Measurements from ENCODE around the gene HID1.
"Not testable (repeated sequence)": the region's sequence is repeated elsewhere in the genome, so short reads cannot be mapped to it uniquely, and the experiment has no call there.

The HID1 gene

DNA sequence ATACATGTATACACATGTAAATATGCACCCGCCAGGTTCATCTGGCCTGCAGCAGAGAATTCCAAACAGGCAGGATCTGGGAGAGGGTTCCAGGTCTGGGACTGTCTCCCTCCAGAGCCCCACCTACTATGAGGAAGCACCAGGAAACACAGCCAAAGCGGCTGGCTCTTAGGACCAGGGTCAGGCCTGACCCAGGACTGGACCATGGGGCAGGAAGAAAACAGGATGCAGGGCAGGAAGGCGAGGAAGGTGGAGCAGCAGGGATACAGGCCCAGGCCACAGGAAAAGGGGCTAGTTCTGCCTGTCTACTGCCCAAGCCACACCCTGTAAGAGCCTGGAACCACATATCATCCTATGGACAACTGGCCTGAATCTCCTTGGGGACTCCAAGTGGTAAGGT is 2.2 kb downstream of the HID1 start:
- DNase-seq = no peak

DNA sequence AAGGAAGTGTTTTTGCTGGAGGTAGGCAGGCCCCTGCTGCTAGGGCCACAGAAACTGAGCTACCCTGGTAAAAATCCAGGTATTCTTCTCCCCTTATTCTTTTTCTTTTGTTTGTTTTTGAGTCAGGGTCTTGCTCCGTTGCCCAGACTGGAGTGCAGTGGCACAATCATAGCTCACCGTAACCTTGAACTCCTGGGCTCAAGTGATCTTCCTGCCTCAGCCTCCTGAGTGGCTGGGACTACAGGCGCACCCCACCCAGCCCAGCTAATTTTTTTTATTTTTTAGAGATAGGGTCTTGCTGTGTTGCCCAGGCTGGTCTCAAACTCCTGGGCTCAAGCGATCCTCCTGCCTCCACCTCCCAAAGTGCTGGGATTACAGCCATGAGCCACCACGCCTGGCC is 3.1 kb downstream of the HID1 start:
- not testable (repeated sequence) for DNase-seq

DNA sequence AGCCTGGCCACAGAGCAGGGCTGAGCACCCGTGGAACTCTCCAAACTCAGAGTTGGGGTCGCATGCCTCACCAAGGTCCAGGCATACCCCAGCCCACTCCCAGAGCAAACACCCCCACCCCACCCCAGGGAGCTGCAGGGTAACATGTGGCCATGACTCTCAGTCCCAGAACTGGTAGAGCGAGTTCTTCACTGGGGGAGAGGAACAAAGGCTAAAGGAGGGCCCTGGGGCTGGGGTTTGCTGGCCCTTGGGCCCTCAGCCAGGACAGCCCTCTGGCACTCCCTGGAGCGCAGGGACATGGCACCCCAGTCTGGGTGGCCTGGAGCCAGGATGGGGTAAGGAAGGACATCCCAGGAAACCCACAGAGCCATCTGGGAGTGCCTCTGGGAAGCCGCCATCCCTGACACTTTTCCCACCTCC is 4.2 kb downstream of the HID1 start:
- DNase-seq = no peak

DNA sequence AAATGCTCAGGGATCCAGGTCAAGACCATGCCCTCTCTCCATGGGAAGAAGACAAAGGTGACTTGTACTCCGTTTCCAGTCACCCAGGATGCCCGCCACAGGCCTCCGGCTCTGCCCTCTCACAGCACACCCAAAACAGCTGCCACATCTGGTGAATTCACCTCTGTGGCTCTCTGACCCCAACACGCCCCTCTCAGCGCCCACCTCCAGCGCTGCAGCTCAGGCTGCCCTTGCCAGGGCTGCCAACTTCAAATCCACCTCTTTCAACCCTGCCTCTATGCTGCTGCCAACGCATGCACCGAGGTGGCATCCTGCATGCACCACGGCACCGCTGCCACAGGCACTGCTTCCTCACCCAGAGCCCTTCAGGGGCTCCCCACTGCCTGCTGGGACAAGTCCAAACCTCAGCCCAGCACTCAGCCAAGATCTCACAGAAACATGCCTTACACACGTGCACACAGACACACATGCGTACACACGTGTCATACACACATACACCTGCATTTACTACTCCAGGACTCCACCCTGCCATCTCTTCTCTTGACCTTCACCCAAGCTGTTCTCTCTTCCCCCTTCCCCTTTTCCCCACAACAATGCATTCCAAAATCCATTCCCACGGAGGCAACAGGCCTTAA is 7.5 kb downstream of the HID1 start:
- DNase-seq = no peak

DNA sequence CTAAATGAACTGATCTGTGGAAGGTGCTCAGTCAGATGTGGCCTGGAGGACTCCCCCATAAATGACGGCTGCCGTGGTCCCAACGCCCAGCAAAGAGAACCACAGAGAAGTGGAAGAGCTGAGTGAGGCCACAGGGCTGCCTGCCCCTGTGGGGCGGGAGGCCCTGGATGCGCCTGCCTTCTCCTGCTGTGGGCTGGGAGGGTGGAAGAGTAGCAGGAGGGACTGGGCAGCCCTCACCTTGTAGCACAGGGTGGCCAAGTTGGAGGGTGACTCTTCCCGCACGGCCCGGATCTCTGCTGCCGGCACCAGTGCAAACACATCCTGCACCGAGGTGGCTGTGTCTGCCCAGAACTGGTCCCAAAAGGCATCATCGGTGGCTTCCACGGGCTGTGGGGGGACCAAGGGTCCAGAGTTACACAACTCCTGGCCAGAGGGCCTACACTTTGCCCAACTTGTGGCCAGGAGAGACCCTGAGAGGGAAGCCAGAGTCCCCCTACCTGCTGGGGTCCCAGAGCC is 8.3 kb downstream of the HID1 start:
- no peak for DNase-seq

DNA sequence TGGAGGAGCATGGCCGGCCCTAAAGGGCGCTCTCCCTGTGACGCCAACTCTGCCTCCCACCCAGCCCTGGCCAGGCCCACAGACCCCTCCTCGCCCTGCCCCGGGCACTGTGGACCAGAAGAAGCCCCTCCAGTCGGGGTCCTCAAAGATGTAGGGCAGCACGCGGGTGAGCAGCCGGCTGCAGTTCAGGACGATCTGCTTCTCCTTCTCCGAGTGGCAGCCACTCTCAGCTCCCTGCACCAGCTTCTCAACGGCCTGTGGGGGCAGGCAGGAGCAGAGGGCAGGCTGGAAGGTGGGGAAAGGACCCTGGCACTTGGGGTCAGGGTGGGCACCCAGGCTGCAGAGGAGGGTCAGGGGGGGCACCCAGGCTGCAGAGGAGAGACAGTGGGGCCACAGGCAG is 8.9 kb downstream of the HID1 start:
- DNase-seq = no peak

DNA sequence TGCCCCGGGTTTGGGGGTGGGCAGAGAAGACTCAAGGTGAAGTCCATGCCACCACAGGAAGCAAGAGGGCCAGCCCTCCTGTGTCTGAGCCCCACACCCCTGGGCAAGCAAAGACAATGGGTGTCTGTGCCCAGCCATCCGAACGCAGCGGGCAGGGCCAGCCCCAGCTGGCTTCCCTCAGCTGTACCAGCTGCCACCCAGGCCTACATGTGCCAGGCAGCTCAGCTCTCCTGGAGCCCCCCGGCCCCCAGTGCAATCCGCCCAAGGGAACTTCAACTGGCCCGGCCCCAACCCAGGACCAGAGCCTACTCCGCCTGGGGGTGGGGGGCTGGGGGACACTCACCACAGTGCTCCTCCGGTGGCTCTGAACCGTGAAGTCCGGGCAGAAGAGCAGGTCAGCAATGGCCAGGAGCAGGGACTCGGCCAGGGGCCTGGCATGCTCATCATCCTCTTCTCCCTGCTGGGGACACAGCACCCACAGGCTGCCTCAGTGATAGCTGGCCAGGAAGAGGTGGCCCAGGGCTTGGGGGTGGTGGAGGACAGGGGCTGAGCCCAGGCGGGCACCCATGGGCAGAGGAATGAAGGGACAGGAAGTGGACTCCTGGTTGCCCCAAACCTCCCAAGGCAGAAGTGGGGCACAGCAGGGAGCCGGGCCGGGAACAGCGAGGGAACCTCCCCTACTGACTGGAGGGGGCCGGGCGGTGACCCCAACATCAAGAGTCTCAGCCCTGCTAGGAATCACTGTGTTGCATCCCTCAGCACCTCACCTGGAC is 9.8 kb downstream of the HID1 start:
- no peak for DNase-seq

DNA sequence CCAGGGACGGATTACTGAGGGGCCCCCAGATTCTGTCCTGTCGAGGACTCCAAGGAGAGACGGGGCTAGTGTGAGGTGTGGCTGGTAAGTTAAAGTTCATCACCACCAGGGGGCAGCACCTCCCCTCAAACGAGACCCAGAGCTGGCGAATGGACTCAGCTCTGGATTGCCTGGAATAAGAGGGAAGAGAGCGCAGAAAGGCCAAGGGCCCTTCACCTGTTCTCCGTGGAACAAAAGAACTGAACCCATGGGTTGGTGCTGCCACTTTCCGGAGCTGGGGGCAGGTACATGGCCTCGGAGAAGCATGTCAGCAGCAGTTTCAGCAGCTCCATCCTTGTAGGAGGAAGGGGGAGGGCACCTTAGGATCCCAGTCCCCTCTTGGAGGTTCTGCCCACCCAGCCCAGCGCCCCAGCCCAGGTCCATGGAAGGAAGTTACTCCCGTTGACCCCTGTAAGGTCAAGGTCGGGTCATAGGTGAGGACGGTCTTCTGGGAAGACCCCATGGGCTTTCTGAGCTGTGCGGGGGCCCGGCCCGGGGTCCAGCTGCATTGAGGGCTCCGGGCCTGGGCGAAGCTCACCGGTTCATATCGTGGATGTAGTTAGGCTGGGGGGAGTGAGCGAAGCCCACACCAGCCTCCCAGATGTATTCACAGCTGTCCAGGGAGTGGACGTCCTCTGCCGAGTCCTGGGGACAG is 10.8 kb downstream of the HID1 start:
- DNase-seq = peak; percentile 82

DNA sequence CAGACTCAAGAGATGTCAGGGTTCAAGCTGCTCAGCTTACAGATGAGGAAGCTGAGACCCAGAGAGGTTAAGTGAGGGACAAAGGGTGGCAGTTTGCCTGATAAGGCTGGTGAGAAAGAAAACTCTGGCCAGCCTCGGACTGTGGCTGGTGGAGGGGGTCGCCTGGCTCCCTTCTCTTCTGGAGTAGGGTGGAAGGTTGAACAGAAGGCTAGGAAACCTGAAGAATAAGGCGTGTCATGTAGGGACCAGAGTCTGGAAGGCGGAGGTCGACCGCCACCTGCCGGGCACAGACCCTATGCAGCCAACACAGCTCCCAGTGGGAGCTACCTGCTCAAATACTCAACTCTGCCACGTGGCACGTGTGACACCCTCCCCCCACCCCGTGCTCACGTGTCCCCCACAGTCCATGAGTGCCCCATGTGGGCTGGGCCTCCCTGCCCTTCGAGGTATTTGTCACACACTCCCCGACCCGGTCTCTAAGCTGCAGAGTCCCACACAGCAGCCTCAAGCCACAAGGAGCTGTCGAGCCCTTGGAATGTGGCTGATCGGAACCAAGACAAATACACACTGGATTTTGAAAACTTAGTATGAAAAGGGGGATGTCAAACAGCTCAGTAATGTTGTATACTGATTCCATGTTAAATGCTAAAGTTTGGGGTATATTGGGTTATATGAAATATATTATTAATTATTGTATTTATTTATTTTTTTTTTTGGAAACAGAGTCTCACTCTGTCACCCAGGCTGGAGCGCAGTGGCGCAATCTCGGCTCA is 11.8 kb downstream of the HID1 start:
- peak; percentile 15 to 31 for DNase-seq

DNA sequence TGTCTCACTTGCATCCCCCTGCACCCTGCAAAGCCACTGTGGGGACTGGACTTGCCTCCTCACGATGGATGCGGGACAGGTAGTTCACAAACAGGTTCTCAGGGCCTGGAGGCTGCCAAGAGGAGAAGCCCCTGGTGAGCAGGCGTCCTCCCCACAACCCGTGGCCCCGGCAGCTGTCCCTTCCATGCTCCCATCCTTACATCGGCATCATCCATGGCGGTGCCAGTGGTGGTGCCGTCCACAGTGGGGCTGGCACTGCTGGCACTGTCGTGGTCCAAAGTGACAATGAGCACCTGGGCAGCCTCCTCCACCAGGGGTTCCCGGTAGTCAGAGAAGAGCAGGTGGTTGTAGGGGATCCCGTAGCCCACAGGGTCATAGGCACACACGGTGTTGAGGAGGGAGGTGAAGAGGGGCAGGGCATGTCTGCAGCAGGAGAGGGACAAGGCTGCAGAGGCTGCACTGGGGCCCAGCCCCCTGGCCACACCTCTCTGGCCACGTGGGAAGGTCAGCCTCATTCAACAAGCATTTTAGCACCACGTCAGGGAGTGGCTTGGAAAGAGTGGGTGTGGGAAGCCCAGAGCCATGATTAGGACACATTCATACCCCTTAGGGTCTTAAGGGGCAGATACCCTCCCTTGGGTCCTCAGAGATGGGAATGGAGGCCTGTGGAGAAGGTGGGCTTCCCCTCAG is 12.6 kb downstream of the HID1 start:
- peak in 1 of 2 donors; percentile 17 for DNase-seq

DNA sequence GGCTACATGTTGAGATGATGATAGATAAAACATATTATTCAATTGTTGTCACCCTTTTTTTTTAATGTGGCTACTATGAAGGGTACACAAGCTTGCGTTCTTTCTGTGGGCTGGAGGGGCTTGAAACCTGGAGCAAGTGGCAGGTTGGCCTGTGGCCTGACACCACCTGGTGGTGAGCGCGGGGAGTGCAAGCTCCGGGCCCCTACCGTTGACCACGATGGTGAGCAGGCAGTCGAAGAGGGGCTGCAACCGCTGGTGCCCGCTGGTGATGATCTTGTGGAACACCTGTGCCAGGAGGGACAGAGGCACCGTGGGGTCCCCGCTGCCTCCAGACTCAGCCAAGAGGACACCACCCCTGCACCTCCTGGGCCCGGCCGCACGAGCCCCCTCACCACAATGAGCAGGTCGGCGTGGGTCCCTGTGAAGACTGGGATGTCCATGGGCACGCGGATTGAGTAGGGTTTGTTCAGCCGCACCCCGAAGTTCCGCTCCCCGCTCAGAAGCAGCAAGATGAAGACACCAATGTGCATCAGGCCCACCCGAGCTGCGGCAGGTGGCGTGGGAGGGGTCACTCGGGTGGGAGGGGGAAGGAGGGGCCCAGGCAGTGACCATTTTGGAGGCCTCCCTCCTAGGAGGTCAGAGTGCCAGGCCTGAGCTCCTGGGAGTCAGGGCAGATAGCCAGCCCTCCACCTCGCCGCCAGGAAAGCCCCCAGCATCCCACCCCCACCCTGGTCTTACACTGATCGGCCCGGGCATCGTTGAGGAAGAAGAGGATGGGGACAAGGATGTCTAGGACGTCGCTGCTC is 14.4 kb downstream of the HID1 start:
- DNase-seq = peak; percentile 64 to 66

DNA sequence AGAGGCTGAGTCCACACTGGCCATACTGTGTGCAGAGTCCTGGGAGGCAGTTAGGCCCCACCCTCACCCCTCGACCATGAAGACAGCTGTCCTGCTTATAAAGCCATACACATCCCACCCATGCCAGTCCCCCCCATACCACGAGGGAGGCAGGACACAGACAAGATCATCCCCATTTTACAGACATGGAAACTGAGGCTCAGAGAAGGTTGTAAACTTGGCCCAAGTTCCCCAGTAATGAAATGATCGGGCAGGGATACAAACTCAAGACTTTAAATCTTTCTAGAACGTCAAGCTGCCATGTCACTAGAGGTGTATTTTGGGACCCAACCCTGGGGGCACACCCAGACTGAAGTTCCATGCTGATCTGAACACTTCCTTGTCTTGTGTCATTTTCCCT is 16.5 kb downstream of the HID1 start:
- no peak for DNase-seq

DNA sequence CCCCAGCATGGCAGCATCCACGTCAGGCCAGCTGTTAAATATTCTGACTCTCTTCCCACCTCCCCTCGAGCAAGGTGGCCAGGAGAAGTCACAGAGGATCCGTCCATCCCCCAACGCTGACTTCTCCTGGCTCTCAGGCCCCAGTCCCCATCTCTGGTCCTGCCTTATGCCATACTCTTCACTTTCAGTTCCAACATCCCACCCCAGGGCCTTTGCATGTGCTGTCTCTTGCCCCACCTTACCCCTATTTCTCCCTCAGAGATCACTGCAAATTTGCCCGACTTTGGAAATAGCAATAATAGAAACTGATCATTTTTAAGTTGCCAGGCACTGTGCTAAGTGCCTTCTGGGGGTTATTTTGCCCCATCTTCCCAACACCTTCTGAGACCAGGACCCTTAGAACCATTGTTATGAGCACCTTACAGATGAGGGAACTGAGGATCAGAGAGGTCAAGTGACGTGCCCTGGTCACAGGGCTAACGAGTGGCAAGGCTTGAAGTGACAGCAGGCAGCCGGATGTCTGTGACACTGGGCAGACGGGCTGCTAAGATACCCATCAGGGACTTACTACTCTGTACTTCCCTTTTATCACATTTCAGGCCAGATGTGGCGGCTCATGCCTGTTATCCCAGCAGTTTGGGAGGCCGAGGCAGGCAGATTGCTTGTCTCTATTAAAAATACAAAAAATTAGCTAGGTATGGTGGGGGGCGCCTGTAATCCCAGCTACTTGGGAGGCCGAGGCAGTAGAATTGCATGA is 17.7 kb downstream of the HID1 start:
- peak; percentile 9 to 17 for DNase-seq

DNA sequence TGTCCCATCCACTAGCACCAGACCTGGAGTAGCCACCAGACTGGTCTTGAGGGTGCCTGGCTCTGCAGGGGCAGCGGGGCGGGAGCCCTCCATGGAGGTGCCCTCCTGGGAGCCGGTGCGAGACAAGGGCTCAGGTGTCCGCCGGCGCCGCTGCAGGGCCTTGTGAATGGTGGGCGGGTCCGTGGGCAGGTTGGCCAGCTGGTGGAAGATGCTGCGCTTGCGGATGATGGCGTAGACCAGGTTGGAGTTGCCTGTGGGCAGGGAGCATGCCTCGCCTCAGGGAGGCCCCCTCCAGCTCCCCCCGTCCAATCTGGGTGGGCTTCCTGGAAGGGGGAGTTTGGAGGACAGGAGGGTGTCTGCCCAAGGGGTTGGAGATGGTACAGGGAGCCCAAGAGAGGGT is 18.4 kb downstream of the HID1 start:
- DNase-seq = no peak

DNA sequence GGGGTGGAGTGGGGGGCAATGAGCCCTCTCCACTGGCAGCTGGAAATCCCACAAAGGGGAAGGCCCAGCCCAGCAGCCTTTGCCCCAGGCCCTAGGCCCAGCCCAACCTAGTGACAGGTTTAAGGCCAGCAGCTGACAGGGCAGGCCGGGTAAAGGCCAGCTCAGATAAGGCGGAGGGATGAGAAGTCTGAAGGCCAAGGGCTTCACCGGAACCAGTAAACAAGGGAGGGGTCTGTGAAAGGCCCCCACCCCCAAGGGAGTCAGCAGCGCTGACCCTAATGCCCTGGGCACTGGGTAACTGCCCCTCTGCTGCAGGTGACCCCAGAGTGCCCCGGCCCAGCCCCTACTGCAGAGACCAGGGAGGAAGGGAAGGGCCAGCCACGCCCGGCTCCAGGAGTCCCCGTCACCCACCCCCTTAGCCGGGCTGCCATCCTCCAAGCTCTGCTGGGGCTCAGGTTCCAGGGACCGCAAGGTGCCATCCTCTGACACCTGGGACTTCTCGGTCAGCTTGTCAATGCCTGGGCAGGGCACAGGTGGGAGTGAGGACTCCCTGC is 19.3 kb downstream of the HID1 start:
- DNase-seq = no peak

DNA sequence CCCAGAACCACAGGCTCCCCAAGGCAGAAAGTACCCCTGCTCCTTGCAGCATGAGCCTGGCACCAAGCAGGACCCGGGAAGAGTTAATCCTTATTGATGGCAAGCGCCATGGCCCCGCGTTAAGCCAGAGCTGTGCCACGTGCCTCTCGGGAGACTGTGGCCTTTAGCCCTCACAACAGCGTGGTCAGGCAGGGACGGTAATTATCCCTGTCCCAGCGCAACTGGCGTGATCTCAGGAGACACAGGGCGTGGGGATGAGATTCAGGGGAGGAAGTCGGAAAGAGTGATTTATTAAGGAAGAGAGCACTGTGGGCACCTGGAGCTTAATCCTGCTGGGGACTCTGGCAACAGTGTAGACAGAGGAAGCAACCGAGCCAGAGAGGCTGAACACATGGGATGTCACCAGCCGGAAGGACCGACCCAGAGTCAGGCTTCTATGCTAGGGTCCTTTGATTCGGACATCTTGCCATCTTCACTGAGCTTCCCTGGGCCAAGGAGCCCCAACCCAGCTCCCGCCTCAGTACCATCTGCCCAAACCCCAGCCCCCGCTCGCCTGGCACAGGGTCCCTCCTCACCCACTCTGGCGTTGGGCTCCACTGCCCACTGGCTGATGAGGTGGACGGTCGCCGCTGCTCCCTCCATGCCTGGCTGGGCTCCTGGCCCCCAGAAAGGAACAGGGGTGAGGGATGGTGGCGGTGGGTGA is 20.0 kb downstream of the HID1 start:
- DNase-seq = no peak

DNA sequence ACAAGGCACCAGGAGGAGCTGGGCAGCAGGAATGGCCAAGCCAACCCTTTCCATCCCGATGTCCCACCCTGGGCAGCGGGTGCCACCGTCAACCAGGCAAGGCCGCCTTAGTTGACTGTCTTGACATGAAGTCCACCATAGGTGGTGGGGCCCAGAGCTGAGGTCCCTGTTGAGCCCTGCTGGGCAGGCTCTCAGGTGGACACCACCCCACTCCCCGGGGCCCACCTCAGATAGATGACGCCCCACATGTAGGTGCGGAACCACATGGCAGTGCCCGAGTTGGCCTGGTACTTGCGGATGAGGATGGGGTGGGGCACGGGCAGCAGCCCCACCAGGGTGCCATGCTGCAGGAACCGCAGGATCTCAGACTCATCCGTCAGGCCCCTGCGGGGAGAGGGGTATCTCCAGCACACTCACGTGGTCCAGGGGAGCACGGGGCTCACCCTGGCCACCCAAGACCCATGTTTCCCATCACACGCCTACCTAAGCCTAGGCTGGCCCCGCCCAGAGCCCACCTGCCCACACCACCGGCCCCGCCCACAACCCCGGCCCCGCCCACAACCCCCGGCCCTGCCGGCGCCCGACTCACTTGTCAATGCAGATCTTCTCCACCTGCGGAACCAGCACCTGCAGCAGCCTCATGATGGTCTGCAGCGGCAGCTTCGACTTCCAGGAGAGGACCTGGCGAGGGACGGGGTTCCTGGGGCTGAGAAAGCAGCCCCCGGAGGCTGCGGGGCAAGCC is 20.7 kb downstream of the HID1 start:
- no peak for DNase-seq

DNA sequence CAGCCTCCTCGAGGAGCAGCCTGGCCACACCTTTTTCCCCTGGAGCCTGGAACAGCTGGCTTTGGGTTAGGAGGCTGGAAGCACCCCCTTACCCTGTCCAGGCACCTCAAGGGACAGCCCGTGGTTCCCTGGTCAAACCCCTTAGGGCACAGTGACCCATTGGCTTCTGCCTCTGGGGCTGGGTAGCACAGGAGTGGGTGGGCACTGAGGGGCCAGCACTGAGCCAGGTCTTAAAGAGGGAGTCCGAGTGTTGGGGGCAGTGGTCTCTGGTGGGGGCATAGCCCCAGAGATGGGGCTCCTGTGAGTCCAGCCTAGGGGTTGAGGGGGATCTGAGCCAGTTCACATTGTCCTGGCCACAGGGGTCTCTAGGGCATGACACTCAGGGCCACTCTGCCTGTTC is 21.5 kb downstream of the HID1 start:
- no peak for DNase-seq

DNA sequence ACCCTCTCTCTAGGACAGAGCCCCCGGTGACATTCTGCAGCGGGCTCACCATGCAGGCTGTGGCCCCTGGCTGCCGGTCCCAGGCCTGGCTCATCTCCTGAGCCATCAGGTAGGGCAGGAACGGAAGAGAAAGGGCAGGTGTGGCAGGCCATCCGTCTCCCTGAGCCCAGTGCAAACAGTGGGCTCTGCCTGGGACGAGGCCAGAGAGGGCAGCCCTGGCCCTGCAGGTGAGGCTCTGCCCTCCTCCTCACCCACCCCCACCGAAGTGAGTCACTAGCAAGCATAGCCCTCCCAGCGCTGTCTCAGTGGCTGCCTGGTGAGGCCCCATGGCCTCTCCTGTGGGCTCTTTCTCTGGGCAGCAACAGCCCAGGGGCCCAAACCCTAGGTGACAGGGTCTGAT is 22.4 kb downstream of the HID1 start:
- no peak for DNase-seq
